HG03439 (cell line): ENCODE data around the gene CTNNBIP1.

Experiments
- ATAC-seq: cut with Tn5 transposase; IDR thresholded peaks from one replicate; pipeline ENCODE4 v1.9.1; 2021; ENCODE audit warnings: mild to moderate bottlenecking, moderate library complexity; ENCODE audit not compliant: unreplicated experiment

CTNNBIP1 gene

DNA sequence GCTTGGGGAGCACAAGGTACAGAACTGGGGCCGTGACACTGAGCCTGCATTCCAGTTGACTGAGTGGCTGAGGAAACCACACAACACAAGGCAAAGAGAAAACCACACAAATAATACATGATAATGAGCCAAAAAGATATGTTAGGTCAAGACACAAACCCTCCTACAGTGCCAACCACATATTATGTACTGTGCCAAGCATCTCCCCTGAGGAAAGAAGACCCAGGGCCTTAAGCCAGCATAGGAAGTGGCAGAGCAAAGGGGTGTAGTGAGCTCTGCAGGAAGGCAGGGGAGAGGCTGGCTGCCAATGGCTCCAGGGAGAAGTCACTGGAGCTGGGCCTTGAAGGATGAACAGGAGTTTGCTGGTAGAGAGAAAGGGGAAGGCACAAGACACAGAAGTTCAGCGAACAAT lies 28.2 kb downstream of the CTNNBIP1 start:
- ATAC-seq, result no peak

DNA sequence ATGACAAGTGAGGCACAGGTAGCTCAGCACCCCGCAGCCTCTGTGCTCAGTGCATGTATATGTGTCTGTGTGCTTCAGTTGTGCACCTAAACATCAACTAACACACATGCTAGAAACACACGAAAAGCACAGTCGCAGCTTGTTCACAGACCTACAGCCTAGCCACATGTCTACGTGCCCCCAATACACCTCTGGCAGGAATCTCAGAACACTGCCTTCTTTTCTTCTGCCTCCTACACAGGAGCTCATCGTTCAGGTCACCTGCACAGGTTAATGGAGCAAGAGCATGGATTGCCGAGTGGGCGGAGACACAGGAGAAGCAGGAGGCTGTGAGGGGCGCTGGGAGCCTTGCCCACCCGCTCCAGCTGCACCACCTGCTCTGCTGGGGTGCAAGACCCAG lies 31.7 kb downstream of the CTNNBIP1 start:
- no peak for ATAC-seq

DNA sequence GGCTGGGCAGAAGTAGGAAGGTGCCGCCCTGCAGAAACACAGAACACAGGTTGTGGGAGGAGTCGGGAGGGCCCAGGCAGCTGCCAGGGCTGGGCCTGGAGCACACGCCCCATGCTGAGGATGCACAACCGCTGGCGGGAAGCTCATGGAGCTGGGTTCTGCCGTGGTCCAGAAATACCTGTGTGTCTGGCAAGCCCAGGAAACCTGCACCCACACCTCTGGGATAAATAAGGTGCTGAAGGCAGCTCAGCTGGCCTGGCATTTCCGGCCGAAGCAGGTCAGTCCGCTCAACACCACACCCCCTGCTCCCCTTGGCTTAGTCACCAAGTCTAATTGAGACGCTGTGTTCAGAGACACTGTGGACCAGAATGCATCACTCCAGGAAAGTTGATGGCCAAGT lies 32.1 kb downstream of the CTNNBIP1 start:
- no peak for ATAC-seq

DNA sequence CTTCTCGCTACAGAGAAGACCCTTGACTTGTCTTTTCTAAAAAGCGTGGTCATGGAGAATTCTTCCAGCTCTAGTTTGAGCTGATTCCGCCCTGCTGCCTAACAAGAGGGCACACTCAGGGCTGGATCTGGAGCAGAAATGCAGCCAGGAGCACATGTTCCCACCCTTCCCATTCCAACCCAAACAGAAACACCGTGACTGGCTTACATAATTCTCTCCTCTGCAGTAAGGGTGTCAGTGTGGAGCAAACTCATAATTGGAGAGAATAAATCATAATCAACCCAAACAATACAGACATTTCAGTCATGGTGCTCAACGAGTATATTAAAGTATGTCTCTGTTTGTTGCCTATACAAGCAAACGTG lies 34.5 kb downstream of the CTNNBIP1 start:
- no peak for ATAC-seq

DNA sequence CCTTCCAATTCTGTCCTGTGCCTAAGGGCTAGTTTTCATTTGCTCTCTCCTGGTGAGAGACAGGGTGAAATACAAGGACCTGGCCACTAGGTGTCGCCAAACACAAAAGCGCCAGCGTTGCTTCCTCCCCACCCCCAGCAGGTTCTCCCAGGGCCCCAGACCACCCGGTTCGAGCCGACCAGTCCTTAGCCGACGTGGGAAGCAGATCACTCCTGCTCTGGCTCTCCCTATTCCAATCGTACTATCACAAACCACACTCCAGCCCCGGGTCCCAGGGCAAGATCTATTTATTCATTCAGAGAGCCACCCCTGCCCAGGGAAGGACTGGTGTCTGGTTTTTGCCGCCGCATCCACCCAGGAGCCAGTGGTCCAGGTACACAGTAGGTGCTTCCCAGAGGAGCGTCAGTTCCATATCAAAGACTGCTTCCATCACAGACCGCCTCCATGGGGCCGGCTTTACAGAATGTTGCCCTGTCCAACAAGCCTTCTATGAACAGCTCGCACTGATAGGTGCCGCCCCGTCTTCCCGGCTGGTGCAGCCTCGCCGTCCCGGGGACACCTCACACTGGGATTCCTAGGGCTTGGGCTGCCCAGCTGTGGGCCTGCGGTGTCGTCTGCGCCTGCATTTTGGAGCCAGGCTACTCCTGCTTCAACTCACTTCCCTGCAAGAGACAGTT lies 35.0 kb downstream of the CTNNBIP1 start:
- no peak for ATAC-seq

DNA sequence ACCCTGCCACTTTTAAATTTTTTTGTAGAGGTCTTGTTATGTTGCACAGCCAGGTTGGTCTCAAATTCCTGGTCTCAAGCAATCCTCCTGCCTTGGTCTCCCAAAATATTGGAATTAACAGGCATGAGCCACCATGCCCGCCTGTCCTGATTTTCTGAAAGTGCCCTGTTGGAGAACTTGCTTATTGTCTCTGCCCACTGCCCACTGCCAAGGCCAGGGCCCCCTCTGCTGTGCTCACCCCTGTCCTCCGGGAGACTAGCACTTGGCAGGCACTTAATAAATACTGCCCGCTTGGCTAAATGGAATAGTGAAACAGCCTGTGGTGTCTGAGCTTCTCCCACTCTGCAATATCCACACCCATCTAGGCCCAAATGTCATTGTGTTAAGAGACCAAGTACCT lies 35.7 kb downstream of the CTNNBIP1 start:
- no peak for ATAC-seq

DNA sequence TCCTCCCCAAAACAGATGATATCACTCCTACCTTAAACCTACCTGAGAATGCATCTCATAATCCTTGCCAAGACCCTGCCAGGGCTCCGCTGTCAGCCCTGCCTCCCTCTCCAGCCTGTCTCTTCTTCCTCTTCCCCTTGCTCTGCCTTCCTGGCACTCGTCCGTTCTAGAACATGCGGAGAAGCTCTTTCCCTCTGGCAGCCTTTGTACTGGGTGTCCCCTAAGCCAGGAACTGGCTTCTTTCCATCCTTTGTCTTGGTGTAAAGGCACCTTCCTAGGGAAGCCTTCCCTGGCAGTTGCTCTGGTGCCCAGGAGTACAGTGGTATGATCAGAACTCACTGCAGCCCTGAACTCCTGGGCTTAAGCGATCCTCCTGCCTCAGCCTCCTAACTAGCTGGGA lies 36.1 kb downstream of the CTNNBIP1 start:
- no peak for ATAC-seq

DNA sequence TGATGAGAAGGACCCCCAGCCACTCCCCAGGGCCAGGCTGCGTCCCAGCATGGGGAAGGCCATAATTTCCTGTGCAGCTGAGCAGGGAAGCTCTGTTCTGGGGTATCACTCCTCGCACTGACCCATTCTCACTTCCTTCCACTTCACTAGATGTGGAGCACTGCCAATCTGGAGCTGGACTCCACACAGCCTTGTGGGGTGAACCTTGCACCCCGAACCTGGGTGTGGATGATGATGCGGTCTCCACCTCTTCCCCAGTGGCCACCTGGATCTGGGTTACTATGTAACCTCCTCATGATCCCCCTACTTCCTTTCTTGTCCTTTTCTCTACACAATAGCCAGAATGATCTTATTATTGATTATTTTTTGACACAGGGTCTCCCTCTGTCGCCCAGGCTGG lies 36.7 kb downstream of the CTNNBIP1 start:
- ATAC-seq, result no peak

DNA sequence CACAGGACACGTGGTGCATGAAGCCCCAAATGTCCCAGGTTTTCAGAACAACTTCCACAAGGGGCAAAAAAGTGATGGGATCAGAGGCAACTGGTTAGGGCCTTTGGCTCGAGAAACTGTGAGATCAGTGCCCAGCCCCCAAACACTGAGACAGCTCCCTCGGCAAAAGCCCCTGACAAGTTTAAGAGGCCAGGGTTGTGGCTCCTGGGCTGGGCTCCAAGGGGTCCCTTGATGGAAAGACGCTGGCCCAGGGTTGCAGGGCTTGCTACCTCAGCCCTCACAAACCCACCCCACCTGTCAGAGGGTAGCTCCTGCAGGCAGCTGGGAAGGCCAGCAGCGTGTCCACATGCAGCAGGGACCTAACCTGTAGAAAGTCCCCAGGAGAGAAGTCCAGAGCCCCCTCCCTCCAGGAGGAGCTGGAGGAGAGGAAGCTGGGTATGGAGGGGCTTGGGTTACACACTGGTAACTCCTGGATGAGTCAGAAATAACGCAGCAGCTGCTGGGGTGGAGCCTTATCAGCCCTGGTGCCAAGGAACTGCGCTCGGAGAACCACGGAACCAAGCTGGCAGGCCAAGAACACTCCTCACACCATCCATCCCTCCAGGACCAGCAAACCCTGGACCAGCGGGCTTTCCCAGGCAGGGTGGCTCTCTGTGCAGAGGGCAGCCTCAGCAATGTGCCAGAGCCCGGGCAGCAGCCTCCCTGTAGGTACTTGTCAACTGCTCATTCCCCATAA lies 37.5 kb downstream of the CTNNBIP1 start:
- ATAC-seq, result no peak

DNA sequence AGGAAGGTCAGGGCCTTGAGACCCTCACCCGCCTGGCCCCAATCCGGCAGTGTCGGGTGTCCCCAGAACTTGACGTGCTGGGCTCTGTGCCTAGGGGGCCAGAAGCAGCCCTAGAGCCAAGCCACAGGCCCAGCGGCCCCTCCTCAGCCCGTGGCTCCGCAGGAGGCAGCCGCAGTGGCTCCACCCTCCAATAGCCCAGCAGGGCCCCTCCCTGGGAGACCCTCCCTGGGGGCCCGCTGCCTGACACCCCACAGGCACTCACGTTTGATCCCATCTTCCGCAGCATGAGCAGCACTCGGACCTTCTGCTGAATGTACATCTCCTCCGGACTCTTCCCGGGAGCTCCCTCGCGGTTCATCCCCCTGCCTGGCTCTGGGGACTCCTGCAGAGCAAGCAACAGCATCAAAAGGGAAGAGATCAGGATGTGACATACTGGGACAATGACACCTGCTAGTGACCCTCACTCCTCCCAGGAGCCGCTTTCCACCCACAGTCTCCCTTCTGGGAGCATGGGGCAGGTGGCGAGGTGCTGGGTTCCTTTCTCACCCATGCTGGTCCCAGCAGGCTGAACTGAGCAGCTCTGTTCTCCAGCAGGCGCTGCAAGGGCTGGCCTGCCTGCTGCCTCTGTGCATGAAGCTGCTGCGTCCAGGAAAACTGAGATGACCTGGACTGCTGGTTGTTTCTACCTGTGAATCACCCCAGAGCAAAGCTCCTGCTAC lies 38.2 kb downstream of the CTNNBIP1 start:
- no peak for ATAC-seq

DNA sequence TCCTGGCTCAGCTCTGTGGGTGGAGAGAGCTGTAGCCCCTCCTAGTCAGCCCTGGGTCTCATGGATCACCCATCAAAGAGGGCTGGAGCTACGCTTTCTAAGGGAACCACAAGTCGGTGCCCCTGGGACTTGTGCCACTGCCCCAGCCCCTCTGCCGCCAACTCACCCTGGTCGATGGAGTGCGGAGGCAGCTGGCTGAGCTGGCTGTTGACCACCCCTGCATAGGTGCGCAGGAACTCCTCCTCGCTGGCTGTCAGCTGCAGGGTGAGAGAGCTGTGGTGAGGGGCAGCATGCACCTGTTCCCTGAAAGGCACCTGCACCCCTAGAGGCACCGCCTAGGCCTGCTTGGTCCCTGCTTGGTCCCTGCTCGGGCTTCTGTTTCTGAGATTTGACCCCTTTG lies 39.0 kb downstream of the CTNNBIP1 start:
- ATAC-seq, result no peak

DNA sequence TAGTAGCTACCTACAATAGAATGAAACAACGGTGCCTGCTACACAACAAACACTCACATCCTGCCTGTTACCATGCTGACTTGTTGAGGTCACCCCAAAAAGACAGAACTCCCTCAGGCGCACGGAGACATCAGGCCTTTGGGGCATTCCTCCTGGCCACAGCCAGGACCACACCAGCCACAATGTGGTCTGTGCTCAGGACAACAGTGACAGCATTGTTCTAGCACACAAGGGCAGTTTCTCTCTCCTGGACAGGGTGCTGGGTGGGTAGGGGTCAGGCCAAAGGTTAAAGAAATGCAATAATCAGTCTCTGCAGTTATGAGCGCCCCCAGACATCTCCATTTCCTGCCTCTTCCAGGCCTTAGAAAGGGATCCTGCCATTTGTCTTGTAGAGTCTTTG lies 39.5 kb downstream of the CTNNBIP1 start:
- no peak for ATAC-seq

DNA sequence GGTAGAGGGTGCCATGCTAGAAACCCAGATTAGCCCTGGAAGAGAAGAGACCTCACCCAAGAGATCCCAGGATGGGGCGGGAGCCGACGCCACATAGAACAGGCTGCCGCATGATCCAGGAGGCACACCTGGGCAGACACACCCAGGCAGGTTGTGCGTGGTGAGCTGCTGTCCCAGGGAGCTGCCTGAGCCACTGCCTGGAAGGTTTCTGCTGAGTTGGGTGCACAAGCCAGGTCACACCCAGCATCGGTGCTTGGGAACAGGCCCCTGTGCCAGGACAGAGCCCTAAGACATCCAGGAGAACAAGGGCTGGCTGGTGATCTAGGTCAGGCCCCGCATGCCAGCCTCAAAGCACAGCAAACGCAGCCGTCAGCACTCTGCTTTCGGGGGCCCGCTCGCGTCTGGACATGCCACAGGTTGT lies 40.2 kb downstream of the CTNNBIP1 start:
- no peak for ATAC-seq

DNA sequence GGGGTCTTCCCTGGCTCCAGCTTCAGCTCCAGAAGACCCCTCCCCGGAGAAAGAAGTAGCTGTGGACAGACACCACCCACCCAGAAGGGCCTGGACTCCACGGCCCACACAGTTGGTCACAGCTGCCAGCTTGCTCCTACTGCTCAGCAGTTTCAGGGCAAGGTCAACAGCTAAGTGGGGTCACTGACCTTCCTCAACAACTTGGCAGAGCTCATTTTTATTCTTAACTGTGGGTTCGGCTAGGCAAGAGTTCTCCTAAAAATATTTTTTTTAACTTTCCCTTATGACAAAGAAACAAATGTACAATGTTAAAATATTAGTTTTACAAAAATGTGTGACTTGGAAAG lies 41.9 kb downstream of the CTNNBIP1 start:
- ATAC-seq, result no peak

DNA sequence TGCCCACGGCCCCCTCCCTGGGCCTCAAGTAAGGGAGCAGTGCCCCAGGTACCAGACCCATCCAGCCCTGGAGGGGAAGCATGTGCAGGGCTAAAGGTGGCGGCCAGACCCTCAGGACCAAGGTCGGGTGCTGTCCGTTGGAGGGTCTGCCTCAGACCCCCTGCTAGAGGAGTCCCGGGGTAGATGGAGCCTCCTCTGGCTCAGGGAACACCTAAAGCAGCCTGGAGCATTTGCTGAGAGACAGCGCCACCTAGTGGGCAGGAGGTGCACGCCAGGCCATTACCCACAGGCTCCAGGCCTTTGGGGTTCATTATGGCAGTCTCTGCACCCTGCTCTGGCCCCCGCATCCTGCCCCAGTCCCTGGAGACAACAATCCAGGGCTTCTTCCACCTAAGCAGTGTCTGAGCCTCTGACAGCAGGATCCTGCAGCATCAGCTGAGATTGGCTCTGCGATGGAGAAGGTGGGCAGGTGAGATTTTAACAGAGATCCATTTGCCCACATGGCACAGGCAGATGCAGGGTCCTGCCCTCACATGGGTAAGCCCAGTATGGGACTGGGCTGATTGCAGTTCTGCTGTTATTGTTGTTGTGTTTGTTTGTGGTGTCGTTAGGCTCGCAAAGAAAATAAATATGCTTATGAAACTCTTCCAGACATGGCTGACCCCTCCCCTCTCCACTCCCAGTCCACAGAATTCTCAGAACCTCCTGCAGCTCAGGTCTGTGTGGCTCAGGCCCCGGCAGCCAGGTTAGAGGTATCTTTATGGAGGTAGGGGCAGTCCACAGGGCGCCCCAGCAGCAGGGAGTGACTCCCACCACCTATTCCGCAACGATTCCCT lies 42.4 kb downstream of the CTNNBIP1 start:
- ATAC-seq, result no peak

DNA sequence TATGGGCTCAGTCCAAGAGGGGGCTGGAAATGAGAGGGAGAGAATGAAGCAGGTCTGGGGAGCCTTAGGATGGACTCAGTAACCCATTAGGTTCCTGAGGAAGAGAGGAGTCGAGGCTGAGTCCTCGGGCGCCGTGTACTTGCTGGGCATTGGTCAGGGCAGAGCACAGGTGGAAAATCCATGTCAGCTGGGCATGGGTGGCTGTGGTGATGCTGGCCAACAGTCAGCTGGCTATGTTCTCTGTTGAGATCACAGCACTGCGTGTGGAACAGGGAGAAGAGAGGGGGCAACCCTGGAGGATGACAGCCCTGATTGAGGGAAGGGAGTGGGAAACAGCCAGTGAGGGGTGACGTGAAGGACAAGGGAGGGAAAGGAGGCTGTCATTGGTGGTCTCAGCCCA lies 43.2 kb downstream of the CTNNBIP1 start:
- no peak for ATAC-seq

DNA sequence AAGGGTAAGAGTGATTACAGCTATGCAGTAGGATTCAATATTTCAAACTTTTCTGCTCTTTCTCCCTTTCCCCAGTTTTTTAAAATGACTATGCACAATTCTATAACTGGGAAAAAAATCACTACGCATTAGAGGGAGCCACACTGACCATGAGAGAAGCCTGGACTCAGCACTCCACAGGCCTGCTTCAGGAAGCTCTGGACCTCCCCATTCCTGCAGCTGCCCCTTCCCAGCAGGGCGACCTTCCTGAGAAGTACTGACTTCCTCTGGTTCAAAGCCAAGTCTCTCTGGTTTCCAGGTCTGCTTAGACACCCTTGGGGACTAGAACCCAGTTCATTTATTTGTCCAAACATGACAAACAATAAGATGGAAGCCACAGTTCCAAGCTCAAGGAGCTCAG lies 44.3 kb downstream of the CTNNBIP1 start:
- no peak for ATAC-seq

DNA sequence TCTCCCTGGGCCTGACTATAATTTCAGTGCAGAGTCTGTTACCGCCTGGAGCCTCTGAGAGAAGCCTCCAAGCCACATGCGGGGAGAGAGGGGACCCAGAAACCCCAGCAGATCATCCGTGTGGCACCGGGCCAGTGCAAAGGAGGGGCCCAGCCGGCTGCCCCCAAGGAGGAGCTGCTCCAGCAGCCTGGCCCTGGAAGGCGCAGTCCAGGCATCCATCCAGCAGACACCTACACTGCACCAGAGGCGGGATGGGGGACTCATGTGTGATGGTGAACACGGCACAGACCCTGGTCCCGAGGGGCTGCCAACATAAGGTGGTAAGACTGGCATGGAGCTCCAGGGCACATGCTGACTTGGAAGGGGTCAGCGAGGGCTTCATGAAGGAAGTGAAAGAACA lies 46.7 kb downstream of the CTNNBIP1 start:
- ATAC-seq, result no peak

DNA sequence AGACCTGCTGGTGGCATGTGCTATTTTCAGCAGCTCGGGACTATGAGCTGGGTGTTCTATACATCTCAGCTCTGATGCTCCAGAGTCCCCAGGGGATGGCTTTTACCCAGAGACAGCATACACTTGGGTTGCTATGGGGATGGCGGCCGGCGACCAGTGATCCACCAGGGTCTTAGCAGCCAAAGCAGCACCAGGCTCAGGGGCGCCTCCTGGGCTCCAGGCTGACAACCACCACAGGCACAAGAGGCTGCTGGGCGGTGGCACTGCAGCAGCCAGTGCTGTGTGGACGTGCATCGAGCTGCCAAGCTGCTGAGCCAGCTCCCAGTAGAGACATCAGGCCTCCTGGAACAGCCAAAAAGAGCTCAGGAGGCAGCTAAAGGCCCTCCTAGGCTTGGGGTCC lies 48.7 kb downstream of the CTNNBIP1 start:
- no peak for ATAC-seq

DNA sequence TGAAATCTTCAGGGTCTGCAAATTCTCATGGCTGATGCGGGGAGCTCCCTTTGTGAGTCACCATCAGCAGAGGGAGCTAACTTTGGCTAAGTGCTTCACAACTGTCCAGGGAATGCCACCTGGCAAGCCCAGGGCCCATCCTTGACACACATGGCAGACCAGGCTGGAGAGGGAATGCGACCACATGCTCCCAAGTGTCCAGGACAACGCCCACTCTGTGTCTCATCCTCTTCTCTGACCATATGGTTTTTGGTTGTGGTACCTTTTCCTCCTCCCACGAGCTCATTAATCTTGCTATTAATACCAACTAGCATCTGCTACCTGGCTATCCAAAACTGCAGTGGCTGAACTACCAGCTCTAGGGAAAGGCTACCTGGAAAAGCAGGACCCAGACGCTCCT lies 49.2 kb downstream of the CTNNBIP1 start:
- no peak for ATAC-seq

DNA sequence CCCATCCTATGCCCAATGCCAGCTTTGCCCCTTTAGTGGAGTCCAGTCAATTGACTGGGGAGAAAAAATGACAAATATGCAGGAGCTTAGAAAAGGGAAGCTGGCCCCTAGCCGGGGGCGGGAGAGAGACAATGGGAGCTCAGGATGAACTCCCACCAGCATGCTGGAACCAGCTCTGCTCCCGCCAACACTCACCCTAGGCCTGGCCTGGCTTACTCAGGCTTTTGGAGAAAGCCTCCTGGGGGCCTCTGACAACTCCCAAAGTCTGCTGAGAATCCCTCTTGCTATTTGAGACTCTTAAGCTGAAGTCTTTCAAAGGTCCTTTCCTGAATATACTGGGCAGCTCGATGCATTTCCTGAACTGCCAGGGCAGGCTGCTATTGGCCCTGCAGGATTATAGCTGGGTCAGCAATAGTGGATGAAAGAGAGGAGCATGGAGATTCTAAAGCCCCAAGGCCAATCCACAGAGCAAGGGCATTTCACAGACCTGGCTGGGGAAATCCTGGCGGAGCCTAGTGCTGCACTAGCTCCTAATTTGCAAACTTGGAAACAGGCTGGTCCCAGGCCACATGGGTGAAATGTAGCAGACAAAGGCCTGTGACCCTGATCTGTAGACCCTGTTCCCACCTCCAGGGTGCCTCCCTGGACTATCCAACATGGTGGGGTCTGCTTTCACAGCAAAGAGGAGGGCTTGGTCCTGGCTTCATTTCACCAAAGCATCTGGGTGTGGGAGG lies 50.6 kb downstream of the CTNNBIP1 start:
- ATAC-seq, result no peak
